Epithelial cell of proximal tubule (primary cell): Measurements from ENCODE around the gene MARCHF10. TPM values are rescaled to one million over a fixed set of nuclear protein-coding genes. Genes with fewer than 3 reads are reported as not detected.

Experiments used
- DNase-seq: peaks from one replicate; pipeline ENCODE4 v3.0.0-alpha.2; 2011; ENCODE audit warnings: low read depth
- H3K4me3 ChIP-seq: 2 replicates; pipeline ENCODE4 v1.5.1; 2011; ENCODE audit warnings: low read depth, mild to moderate bottlenecking, low read length
- CTCF ChIP-seq: conservative IDR thresholded peaks from 2 replicates; pipeline ENCODE4 v1.5.1; 2012; ENCODE audit warnings: low read depth, mild to moderate bottlenecking, low read length
- total RNA-seq: library from RNA; depleted of rRNA; stranded (reverse); fragments of >200 nt; gene quantifications from 2 replicates; pipeline ENCODE4 v1.2.3, GENCODE V29; 2015

The MARCHF10 gene
- total RNA-seq, 1 donor from 2014 or later = 4.8 TPM

- TF ChIP-seq CTCF = no peak
- DNase-seq = no peak
- no peak overlapping the region for H3K4me3 ChIP-seq
Measured at GRCh38 chr17:62715882-62716390, 92.2 kb downstream of the MARCHF10 start.

GRCh38 chr17:62714016-62714777 is 93.9 kb downstream of the MARCHF10 start:
- H3K4me3 ChIP-seq = no peak overlapping the region
- no peak for DNase-seq
- no peak for TF ChIP-seq CTCF

- no peak overlapping the region for H3K4me3 ChIP-seq
- no peak for DNase-seq
- TF ChIP-seq CTCF = no peak
Measured at GRCh38 chr17:62713086-62713881, 94.8 kb downstream of the MARCHF10 start.

- TF ChIP-seq CTCF = no peak
- DNase-seq = no peak
- H3K4me3 ChIP-seq = no peak overlapping the region
Measured at GRCh38 chr17:62712171-62712581, 95.9 kb downstream of the MARCHF10 start.

GRCh38 chr17:62708587-62708986 is 99.5 kb downstream of the MARCHF10 start:
- DNase-seq = no peak
- no peak for TF ChIP-seq CTCF

GRCh38 chr17:62707425-62707739 is 100.7 kb downstream of the MARCHF10 start:
- no peak for TF ChIP-seq CTCF
- H3K4me3 ChIP-seq = no peak overlapping the region
- no peak for DNase-seq

More at GRCh38 chr17:62708587-62708986, 99.5 kb downstream of the MARCHF10 start:
- H3K4me3 ChIP-seq = no peak overlapping the region
